NCI-H2227 treated with DMSO at 0.1 percent for 48 hours (cell line): ENCODE results near the gene NONO.
A peak's percentile ranks its signal among the peaks of the same experiment; 100 is the strongest.
"Not testable (repeated sequence)": the region's sequence is repeated elsewhere in the genome, so short reads cannot be mapped to it uniquely, and the experiment has no call there.

ENCODE experiments used
- DNase-seq: peaks from one replicate; lab custom pipeline; 2025; lab: John Stamatoyannopoulos, UW

Gene NONO

GRCh38 chrX:71285929-71286328, 2.5 kb downstream of the NONO start:
- no peak for DNase-seq

GRCh38 chrX:71291381-71291780, 7.9 kb downstream of the NONO start:
- DNase-seq, result no peak

GRCh38 chrX:71292669-71293365, 9.4 kb downstream of the NONO start:
- DNase-seq, result no peak

- DNase-seq, result no peak
Observed at GRCh38 chrX:71296806-71297205, 13.4 kb downstream of the NONO start.

GRCh38 chrX:71298119-71298518, 14.7 kb downstream of the NONO start:
- DNase-seq, result no peak

GRCh38 chrX:71300064-71300463, 16.6 kb downstream of the NONO start:
- not testable (repeated sequence) for DNase-seq

GRCh38 chrX:71300495-71300894, 17.1 kb downstream of the NONO start:
- DNase-seq, result not testable (repeated sequence)

- peak; percentile 20 for DNase-seq
Observed at GRCh38 chrX:71301195-71301924, 17.9 kb downstream of the NONO start, which contains the start of gene ITGB1BP2. TSS of gene ITGB1BP2 (plus strand) at chrX:71301750. CDS start at chrX:71301807, 57 bp downstream.

GRCh38 chrX:71302461-71303213, 19.2 kb downstream of the NONO start:
- DNase-seq, result no peak

- no peak for DNase-seq
Observed at GRCh38 chrX:71304561-71304960, 21.1 kb downstream of the NONO start.

- DNase-seq, result no peak
Observed at GRCh38 chrX:71315917-71316316, 32.5 kb downstream of the NONO start.

GRCh38 chrX:71316959-71317358, 33.5 kb downstream of the NONO start:
- not testable (repeated sequence) for DNase-seq

GRCh38 chrX:71320126-71320525, 36.7 kb downstream of the NONO start:
- no peak for DNase-seq

- DNase-seq, result no peak
Observed at GRCh38 chrX:71321731-71322130, 38.3 kb downstream of the NONO start.

GRCh38 chrX:71324452-71324851, 41.0 kb downstream of the NONO start:
- DNase-seq, result not testable (repeated sequence)

- DNase-seq, result no peak
Observed at GRCh38 chrX:71326394-71326793, 43.0 kb downstream of the NONO start.

- DNase-seq, result not testable (repeated sequence)
Observed at GRCh38 chrX:71349151-71349665, 65.8 kb downstream of the NONO start.

GRCh38 chrX:71349867-71350266, 66.4 kb downstream of the NONO start:
- DNase-seq, result not testable (repeated sequence)
